ENCODE results near the gene MAGIX.

- TF ChIP-seq CTCF (conservative IDR thresholded peaks at IDR 0.05; ENCODE audit: low read depth in 2 of 2) (no peak), POLR2AphosphoS5 (IDR thresholded peaks at IDR 0.05; ENCODE audit: low read depth) (no peak), EZH2 (IDR thresholded peaks at IDR 0.05; ENCODE audit: low read depth, unreplicated experiment) (no peak), JUNB (IDR thresholded peaks at IDR 0.05; ENCODE audit: unreplicated experiment) (no peak), ZNF331 (CRISPR knock-in tag; IDR thresholded peaks at IDR 0.05; ENCODE audit: low read depth) (no peak)
Observed at GRCh38 chrX:49166914-49167739, 4.6 kb downstream of the MAGIX start.
